Caco-2 (cell line): ENCODE results near the gene ZNF487. TPM values are rescaled to one million over a fixed set of nuclear protein-coding genes. Genes with fewer than 3 reads are reported as not detected.

Experiments used
- BruUV-seq: library from RNA; stranded (reverse); fragments of 400-500 nt; replicated peaks from 2 replicates; lab custom pipeline; 2021; lab: Mats Ljungman, UMichigan
- CTCF ChIA-PET: fragments of 300-600 bp; sonication (Branson Sonifier 250); formaldehyde crosslinking; loops from one replicate; lab custom pipeline; 2022; ENCODE audit warnings: antibody characterized with exemption; lab: Charles Lee
- POLR2A ChIA-PET: fragments of 300-600 bp; sonication (Branson Sonifier 250); formaldehyde crosslinking; loops from one replicate; lab custom pipeline; 2022; ENCODE audit warnings: antibody characterized with exemption; lab: Charles Lee
- DNase-seq, 2 experiments: peaks; one replicate each; pipeline versions ENCODE4 v3.0.0 to v3.0.0-alpha.2; 2020 to 2022
- H3K27me3 ChIP-seq: replicated peaks from 2 replicates; pipeline ENCODE4 v1.6.0; 2011; ENCODE audit warnings: low read length; ENCODE audit not compliant: control insufficient read depth, insufficient read depth
- H3K36me3 ChIP-seq: 2 replicates; pipeline ENCODE4 v1.5.1; 2011; ENCODE audit warnings: low read length; ENCODE audit not compliant: control insufficient read depth, insufficient read depth
- H3K4me1 ChIP-seq: fragments of 250-450 bp; sonication (Bioruptor Pico); 2 replicates; pipeline ENCODE4 v1.5.1; 2020; ENCODE audit warnings: mild to moderate bottlenecking
- H3K4me3 ChIP-seq: 2 replicates; pipeline ENCODE4 v1.5.1; 2011; ENCODE audit warnings: low read depth, mild to moderate bottlenecking, control low read depth, low read length
- H3K9me3 ChIP-seq: fragments of 250-450 bp; sonication (Bioruptor Pico); 2 replicates; pipeline ENCODE4 v1.5.1; 2020; ENCODE audit warnings: mild to moderate bottlenecking, moderate library complexity
- H3K27ac Mint-ChIP-seq: one replicate; pipeline ENCODE4 v1.8.0; 2022; ENCODE audit warnings: mixed read lengths; ENCODE audit not compliant: unreplicated experiment
- H3K27me3 Mint-ChIP-seq: one replicate; pipeline ENCODE4 v1.8.0; 2022; ENCODE audit warnings: mixed read lengths; ENCODE audit not compliant: insufficient read depth, unreplicated experiment
- H3K36me3 Mint-ChIP-seq: one replicate; pipeline ENCODE4 v1.8.0; 2022; ENCODE audit warnings: mild to moderate bottlenecking, mixed read lengths; ENCODE audit not compliant: insufficient read depth, unreplicated experiment
- H3K4me1 Mint-ChIP-seq: one replicate; pipeline ENCODE4 v1.8.0; 2022; ENCODE audit warnings: low read depth, mixed read lengths; ENCODE audit not compliant: unreplicated experiment
- H3K4me3 Mint-ChIP-seq: one replicate; pipeline ENCODE4 v1.8.0; 2022; ENCODE audit warnings: mild to moderate bottlenecking, moderate library complexity, mixed read lengths; ENCODE audit not compliant: unreplicated experiment
- H3K9me3 Mint-ChIP-seq: one replicate; pipeline ENCODE4 v1.8.0; 2022; ENCODE audit warnings: mixed read lengths; ENCODE audit not compliant: unreplicated experiment
- CTCF ChIP-seq, 2 experiments: fragments of 200-600 bp in 1 of 2; IDR thresholded peaks; 1 replicate in 1 of 2; 2 replicates in 1 of 2; pipeline versions ENCODE4 v1.5.1 to v1.8.0; 2011 to 2022; ENCODE audit warnings: antibody characterized with exemption in 1 of 2, control low read depth in 1 of 2, inconsistent platforms in 1 of 2, low read depth in 1 of 2, low read length in 1 of 2, mild to moderate bottlenecking in 1 of 2, moderate library complexity in 1 of 2; ENCODE audit not compliant: insufficient read depth in 1 of 2, severe bottlenecking in 1 of 2, unreplicated experiment in 1 of 2
- intact Hi-C: fragments of 100-400 bp; cut with micrococcal nuclease; formaldehyde crosslinking; loops from one replicate; pipeline ENCODE4 v1.10.0; 2022; ENCODE audit not compliant: unreplicated experiment
- total RNA-seq: library from RNA; stranded (reverse); gene quantifications from 2 replicates; pipeline ENCODE4 v1.2.3, GENCODE V29; 2022

ZNF487 gene
- total RNA-seq, 1 experiment from 2014 or later: 6.5 TPM

- CTCF ChIA-PET: no interaction called here
- H3K4me3 ChIP-seq: no peak overlapping the region
- H3K36me3 Mint-ChIP-seq: peaks cover 7% of the 10 kb centered on the region
- no peak for TF ChIP-seq CTCF (IDR thresholded peaks at IDR 0.05; ENCODE audit: insufficient read depth in 1 of 2, low read depth in 1 of 2, low read length in 1 of 2, severe bottlenecking in 1 of 2, unreplicated experiment in 1 of 2)
- no TSS peak for BruUV-seq
- H3K27me3 ChIP-seq: no peaks in the 10 kb centered on the region
- DNase-seq: peak in 1 of 2 experiments; percentile 72
- no peaks in the 10 kb centered on the region for H3K9me3 ChIP-seq
- peaks cover 19% of the 10 kb centered on the region for H3K4me1 Mint-ChIP-seq
- intact Hi-C loops: no loop called here
- no peak overlapping the region for H3K4me3 Mint-ChIP-seq
- H3K36me3 ChIP-seq: no peaks in the 10 kb centered on the region
- no peaks in the 10 kb centered on the region for H3K27me3 Mint-ChIP-seq
- no peak overlapping the region for H3K27ac Mint-ChIP-seq
- POLR2A ChIA-PET: no interaction called here
- H3K4me1 ChIP-seq: peaks cover 8% of the 10 kb centered on the region
- H3K9me3 Mint-ChIP-seq: no peaks in the 10 kb centered on the region
Measured at GRCh38 chr10:43415544-43415943, 21.4 kb upstream of the ZNF487 start.

DNA sequence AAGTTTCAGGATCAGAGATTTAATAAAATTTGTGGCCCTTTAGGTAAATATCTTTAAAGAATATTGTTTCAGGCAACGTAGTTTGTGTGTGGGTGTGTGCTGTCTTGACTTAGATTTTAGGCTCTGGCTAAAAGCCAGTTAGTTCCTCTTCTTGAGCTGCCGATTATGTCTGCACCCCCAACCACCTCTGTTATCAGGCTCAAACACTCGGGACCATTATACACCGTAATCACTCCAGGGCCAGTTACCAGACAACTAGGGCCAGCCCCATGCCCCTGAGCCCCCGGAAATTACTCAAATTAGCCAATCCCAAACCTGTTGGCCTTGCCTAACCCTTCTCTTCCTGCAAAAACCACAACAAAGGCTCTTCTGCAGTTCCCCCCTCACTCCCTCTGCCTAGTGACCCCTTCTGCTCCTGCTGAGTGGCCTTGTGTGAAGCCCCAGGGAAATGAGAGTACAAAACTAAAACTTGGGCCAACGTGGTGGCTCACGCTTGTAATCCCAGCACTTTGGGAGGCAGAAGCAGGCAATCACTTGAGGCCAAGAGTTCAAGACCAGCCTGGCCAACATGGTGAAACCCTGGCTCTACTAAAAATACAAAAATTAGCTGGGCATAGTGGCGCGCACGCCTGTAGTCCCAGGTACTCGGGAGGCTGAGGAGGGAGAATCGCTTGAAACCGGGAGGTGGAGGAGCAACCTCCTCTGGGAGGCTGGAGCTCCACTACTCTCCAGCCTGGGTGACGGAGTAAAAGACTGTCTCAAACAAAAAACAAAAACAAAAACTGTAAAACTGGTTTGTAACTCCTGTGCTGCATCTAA lies 18.8 kb upstream of the ZNF487 start:
- no peak for DNase-seq
- intact Hi-C loops: no loop called here
- Mint-ChIP-seq H3K27me3 (no peaks in the 10 kb centered on the region), H3K36me3 (peaks cover 21% of the 10 kb centered on the region), H3K9me3 (no peaks in the 10 kb centered on the region), H3K27ac (no peak overlapping the region), H3K4me1 (peaks cover 17% of the 10 kb centered on the region), H3K4me3 (no peak overlapping the region)
- H3K4me1 ChIP-seq: peaks cover 9% of the 10 kb centered on the region
- H3K9me3 ChIP-seq: no peaks in the 10 kb centered on the region
- no TSS peak for BruUV-seq
- no peak for TF ChIP-seq CTCF (IDR thresholded peaks at IDR 0.05; ENCODE audit: insufficient read depth in 1 of 2, low read depth in 1 of 2, low read length in 1 of 2, severe bottlenecking in 1 of 2, unreplicated experiment in 1 of 2)
- ChIA-PET POLR2A (interaction anchor here (0.5 kb wide), 1 partner anchor 22 kb away, joined by 4 read pairs; no protein-coding TSS in a partner anchor), CTCF (interaction anchor here (0.6 kb wide), 1 partner anchor 8 kb away, joined by 4 read pairs; no protein-coding TSS in a partner anchor)
- H3K36me3 ChIP-seq: no peaks in the 10 kb centered on the region
- H3K27me3 ChIP-seq: no peaks in the 10 kb centered on the region
- H3K4me3 ChIP-seq: no peak overlapping the region

DNA sequence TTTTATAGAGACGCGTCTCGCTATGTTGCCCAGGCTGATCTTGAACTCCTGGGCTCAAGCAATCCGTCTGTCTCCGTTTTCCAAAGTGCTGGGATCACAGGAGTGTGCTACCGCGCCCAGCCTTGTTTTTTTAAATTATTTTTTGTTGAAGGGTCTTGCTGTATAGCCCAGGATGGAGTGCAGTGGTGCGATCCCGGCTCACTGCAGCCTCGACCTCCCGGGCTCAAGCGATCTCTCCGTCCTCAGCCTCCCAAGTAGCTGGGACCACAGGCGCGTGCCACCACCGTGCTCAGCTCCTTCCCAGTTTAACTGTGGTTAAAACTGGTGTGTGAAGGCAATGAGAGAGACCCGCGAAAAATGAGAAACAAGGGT lies 16.9 kb upstream of the ZNF487 start:
- DNase-seq: no peak
- Mint-ChIP-seq H3K27ac (peak overlapping the region; percentile 99), H3K9me3 (no peaks in the 10 kb centered on the region), H3K4me3 (peak overlapping the region; percentile 96), H3K4me1 (peaks cover 17% of the 10 kb centered on the region), H3K27me3 (no peaks in the 10 kb centered on the region), H3K36me3 (peaks cover 21% of the 10 kb centered on the region)
- H3K4me3 ChIP-seq: peak overlapping the region; percentile 27
- H3K4me1 ChIP-seq: peaks cover 9% of the 10 kb centered on the region; the same call in 1 of the 2 replicates
- intact Hi-C loops: no loop called here
- POLR2A ChIA-PET: interaction anchor here (0.5 to 3.0 kb wide), 6 partner anchors 10 to 41 kb away, joined by 3 to 27 read pairs (median 14); partner anchors contain the start of genes HNRNPF and ZNF487
- no peak for TF ChIP-seq CTCF (IDR thresholded peaks at IDR 0.05; ENCODE audit: insufficient read depth in 1 of 2, low read depth in 1 of 2, low read length in 1 of 2, severe bottlenecking in 1 of 2, unreplicated experiment in 1 of 2)
- BruUV-seq: TSS peak; percentile 83
- no peaks in the 10 kb centered on the region for H3K27me3 ChIP-seq
- H3K36me3 ChIP-seq: no peaks in the 10 kb centered on the region
- no peaks in the 10 kb centered on the region for H3K9me3 ChIP-seq
- CTCF ChIA-PET: interaction anchor here (0.6 to 1.5 kb wide), 3 partner anchors 10 to 37 kb away, joined by 3 to 8 read pairs (median 6); no protein-coding TSS in a partner anchor
